ENCODE data around the gene OTOP2. TPM values are rescaled to one million over a fixed set of nuclear protein-coding genes. Genes with fewer than 3 reads are reported as not detected.

Gene OTOP2
- total and polyA plus RNA-seq, 10 of the 15 experiments (the other 5 are each of a cell fraction or from before 2014, with no cell fraction given), result not detected

DNA sequence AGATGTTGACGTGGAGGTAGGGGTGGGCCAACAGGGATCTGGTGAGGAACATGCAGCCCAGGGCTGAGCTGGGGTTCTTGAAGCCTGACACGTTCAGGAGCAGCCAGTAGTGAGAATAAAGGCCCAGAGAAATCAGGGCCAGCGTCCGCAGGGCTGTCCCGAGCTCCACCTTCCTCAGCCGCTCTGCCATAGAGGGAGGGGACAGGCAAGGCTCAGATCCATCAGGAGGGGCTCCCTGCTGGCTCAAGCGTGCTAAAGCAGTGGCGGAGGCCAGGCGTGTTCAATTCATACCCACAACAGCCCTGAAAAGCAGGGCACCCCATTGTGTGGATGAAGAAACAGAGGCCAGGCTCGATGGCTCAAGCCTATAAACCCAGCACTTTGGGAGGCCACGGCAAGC, 43.0 kb upstream of the OTOP2 start:
- Histone ChIP-seq H3K27me3 (replicated peaks in 1 of 2; ENCODE audit: control insufficient read depth in 2 of 2, insufficient read depth in 2 of 2, low read length in 1 of 2) (no peaks in the 10 kb centered on the region), H3K4me3 (no peak overlapping the region), H4K20me1 (ENCODE audit: control insufficient read depth, insufficient read depth) (no peaks in the 10 kb centered on the region), H3K79me2 (ENCODE audit: control insufficient read depth, insufficient read depth, low read length) (no peaks in the 10 kb centered on the region), H3K4me2 (ENCODE audit: control insufficient read depth, insufficient read depth) (no peak overlapping the region), H2AFZ (ENCODE audit: control insufficient read depth, low read depth, low read length) (no peak overlapping the region), H3K9ac (ENCODE audit: control insufficient read depth, insufficient read depth, low read length) (no peak overlapping the region), H3K4me1 (ENCODE audit: control insufficient read depth, insufficient read depth, low read length) (no peaks in the 10 kb centered on the region), H3K36me3 (ENCODE audit: control insufficient read depth in 2 of 2, insufficient read depth in 2 of 2, low read length in 1 of 2) (no peaks in the 10 kb centered on the region), H3K27ac (ENCODE audit: control insufficient read depth, insufficient read depth) (no peak overlapping the region), H3K9me3 (replicated peaks; ENCODE audit: control insufficient read depth, insufficient read depth, low read length) (no peaks in the 10 kb centered on the region)
- WGBS (ENCODE audit: insufficient coverage, insufficient replicate concordance, low lambda C conversion rate, missing lambda C conversion rate), result 28% methylated on average over 11 of the region's 11 CpGs
- BruUV-seq (replicated peaks), result no TSS peak
- ChIA-PET CTCF (interaction anchor here (0.7 to 1.2 kb wide), 3 partner anchors 11 to 610 kb away, joined by 3 to 5 read pairs (median 3); no protein-coding TSS in a partner anchor), POLR2A (no interaction called here), RAD21 (ENCODE audit: unreplicated experiment) (no interaction called here), SMC1A (ENCODE audit: uncharacterized antibody, unreplicated experiment) (interaction anchor here (0.6 kb wide), 2 partner anchors 58 to 216 kb away, joined by 3 read pairs; no protein-coding TSS in a partner anchor)
- TF ChIP-seq RB1 (IDR thresholded peaks at IDR 0.05; ENCODE audit: borderline replicate concordance), result no peak
- TF ChIP-seq SMARCA5 (IDR thresholded peaks at IDR 0.05), result no peak
- TF ChIP-seq NFYA (IDR thresholded peaks at IDR 0.05; ENCODE audit: borderline replicate concordance, low read depth, low read length), result no peak
- intact Hi-C loops (cut with micrococcal nuclease; ENCODE audit: unreplicated experiment), result no loop called here
- FAIRE-seq, result no peak
- ATAC-seq, result no peak
- no peak for DNase-seq (ENCODE audit: low read depth, low spot score)
- in situ Hi-C loops (cut with MboI), result no loop called here

DNA sequence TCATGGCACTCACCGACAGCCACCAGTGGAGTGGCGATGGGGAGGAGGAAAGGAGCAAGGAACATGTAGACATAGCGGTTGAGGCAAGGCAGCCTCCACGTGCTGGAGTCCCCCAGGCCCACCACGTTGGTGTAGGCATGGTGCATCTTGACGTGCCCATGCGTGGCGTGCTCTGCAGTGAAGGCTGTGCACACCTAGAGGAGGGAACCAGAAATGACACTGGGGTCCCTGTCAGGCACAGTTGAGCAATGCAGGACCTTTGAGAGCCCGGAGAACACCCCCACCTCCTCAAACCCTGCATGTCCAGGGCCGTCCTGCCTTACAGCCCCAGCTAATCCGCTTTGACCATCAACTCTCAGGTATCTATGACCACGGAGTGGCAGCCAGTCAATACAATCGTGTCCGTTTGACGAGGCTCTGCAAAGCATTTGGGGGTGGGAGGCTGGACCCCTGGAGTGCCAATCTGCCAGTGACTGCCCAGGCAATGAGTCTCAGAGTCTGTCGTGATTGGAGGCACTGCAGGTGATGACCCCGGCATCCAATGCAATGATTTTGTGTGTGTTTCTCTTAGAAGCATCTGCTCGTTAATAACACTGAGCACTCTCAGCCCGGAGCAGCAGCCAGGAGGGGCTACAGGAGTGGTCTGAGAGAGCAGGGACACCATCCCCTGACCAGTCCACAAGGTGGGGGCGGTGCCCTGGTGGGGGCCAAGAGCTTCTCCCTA, 41.4 kb upstream of the OTOP2 start:
- ATAC-seq (no peak), FAIRE-seq (no peak), DNase-seq (ENCODE audit: low read depth, low spot score) (no peak)
- BruUV-seq (replicated peaks), result no TSS peak
- Histone ChIP-seq H3K36me3 (ENCODE audit: control insufficient read depth in 2 of 2, insufficient read depth in 2 of 2, low read length in 1 of 2) (no peaks in the 10 kb centered on the region), H3K4me1 (ENCODE audit: control insufficient read depth, insufficient read depth, low read length) (no peaks in the 10 kb centered on the region), H3K9me3 (replicated peaks; ENCODE audit: control insufficient read depth, insufficient read depth, low read length) (no peaks in the 10 kb centered on the region), H3K4me2 (ENCODE audit: control insufficient read depth, insufficient read depth) (no peak overlapping the region), H3K27me3 (replicated peaks in 1 of 2; ENCODE audit: control insufficient read depth in 2 of 2, insufficient read depth in 2 of 2, low read length in 1 of 2) (no peaks in the 10 kb centered on the region), H4K20me1 (ENCODE audit: control insufficient read depth, insufficient read depth) (no peaks in the 10 kb centered on the region), H2AFZ (ENCODE audit: control insufficient read depth, low read depth, low read length) (no peak overlapping the region), H3K79me2 (ENCODE audit: control insufficient read depth, insufficient read depth, low read length) (no peaks in the 10 kb centered on the region), H3K9ac (ENCODE audit: control insufficient read depth, insufficient read depth, low read length) (no peak overlapping the region), H3K4me3 (no peak overlapping the region), H3K27ac (ENCODE audit: control insufficient read depth, insufficient read depth) (no peak overlapping the region)
- POLR2A ChIA-PET, result no interaction called here
- SMC1A ChIA-PET (ENCODE audit: uncharacterized antibody, unreplicated experiment), result no interaction called here
- intact Hi-C loops (cut with micrococcal nuclease; ENCODE audit: unreplicated experiment), result no loop called here
- in situ Hi-C loops (cut with MboI), result no loop called here
- RAD21 ChIA-PET (ENCODE audit: unreplicated experiment), result no interaction called here
- WGBS (ENCODE audit: insufficient coverage, insufficient replicate concordance, low lambda C conversion rate, missing lambda C conversion rate), result 33% methylated on average over 20 of the region's 20 CpGs
- CTCF ChIA-PET, result interaction anchor here (1.0 kb wide), 1 partner anchor 138 kb away, joined by 3 read pairs; no protein-coding TSS in a partner anchor
- no peak for TF ChIP-seq RBBP5 (conservative IDR thresholded peaks at IDR 0.05)
- TF ChIP-seq HDAC2 (IDR thresholded peaks at IDR 0.05), result no peak
- no peak for TF ChIP-seq EED (IDR thresholded peaks at IDR 0.05; ENCODE audit: low read depth)
- TF ChIP-seq POLR2AphosphoS2 (IDR thresholded peaks at IDR 0.05; ENCODE audit: low read depth, low read length), result no peak
- TF ChIP-seq WRNIP1 (IDR thresholded peaks at IDR 0.05; ENCODE audit: borderline replicate concordance, low read depth, low read length), result no peak
- no peak for TF ChIP-seq ZNF24 (IDR thresholded peaks at IDR 0.05)
- TF ChIP-seq, protein P1, sequence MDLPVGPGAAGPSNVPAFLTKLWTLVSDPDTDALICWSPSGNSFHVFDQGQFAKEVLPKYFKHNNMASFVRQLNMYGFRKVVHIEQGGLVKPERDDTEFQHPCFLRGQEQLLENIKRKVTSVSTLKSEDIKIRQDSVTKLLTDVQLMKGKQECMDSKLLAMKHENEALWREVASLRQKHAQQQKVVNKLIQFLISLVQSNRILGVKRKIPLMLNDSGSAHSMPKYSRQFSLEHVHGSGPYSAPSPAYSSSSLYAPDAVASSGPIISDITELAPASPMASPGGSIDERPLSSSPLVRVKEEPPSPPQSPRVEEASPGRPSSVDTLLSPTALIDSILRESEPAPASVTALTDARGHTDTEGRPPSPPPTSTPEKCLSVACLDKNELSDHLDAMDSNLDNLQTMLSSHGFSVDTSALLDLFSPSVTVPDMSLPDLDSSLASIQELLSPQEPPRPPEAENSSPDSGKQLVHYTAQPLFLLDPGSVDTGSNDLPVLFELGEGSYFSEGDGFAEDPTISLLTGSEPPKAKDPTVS (IDR thresholded peaks at IDR 0.05; ENCODE audit: low read depth, low read length), result no peak
- no peak for TF ChIP-seq CBX3 (IDR thresholded peaks at IDR 0.05; ENCODE audit: borderline replicate concordance, low read depth)
- no peak for TF ChIP-seq BHLHE40 (IDR thresholded peaks at IDR 0.05; ENCODE audit: borderline replicate concordance in 1 of 2, low read depth in 2 of 2, low read length in 1 of 2)
- no peak for TF ChIP-seq ZBED1 (IDR thresholded peaks at IDR 0.05; ENCODE audit: borderline replicate concordance)
- TF ChIP-seq, protein P2, sequence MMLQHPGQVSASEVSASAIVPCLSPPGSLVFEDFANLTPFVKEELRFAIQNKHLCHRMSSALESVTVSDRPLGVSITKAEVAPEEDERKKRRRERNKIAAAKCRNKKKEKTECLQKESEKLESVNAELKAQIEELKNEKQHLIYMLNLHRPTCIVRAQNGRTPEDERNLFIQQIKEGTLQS (IDR thresholded peaks at IDR 0.05; ENCODE audit: borderline replicate concordance, extremely low read depth, low read depth, low read length), result no peak
- no peak for TF ChIP-seq MYB (IDR thresholded peaks at IDR 0.05; ENCODE audit: borderline replicate concordance, low read depth, low read length)
- TF ChIP-seq, protein P3, sequence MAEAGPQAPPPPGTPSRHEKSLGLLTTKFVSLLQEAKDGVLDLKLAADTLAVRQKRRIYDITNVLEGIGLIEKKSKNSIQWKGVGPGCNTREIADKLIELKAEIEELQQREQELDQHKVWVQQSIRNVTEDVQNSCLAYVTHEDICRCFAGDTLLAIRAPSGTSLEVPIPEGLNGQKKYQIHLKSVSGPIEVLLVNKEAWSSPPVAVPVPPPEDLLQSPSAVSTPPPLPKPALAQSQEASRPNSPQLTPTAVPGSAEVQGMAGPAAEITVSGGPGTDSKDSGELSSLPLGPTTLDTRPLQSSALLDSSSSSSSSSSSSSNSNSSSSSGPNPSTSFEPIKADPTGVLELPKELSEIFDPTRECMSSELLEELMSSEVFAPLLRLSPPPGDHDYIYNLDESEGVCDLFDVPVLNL (IDR thresholded peaks at IDR 0.05; ENCODE audit: low read depth, low read length), result no peak

All from GM12878 (cell line).